Raji (cell line): ENCODE results near the gene KRTAP19-6.

ENCODE experiments used
- POLR2A ChIP-seq: IDR thresholded peaks from 2 replicates; pipeline ENCODE4 v1.6.1; 2011; ENCODE audit warnings: low read depth, low read length, control low read depth; ENCODE audit not compliant: insufficient read depth

KRTAP19-6 gene, protein sequence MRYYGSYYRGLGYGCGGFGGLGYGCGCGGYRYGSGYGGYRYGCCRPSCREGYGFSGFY

DNA sequence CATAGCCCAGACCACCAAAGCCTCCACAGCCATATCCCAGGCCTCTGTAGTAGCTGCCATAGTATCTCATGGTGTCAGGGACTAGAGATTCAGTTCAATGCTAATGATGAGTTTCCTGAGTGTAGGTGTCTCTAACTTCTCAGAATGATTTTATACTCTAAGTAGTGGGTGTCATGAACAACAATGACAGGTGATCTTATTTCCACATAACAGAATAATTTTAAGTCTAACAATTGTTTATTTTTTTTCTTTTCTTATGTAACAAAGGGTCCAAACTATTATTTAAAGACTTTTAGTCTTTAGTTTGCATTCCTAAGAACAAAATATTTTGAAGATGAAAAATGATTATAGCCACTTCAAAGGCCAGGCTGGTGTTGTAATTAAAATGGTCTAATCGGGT lies at the start of gene KRTAP19-6:
KRTAP19-6 (minus strand) TSS at position 101 of the 400 bp plus-strand sequence; CDS start at position 70, 31 bp downstream.
- TF ChIP-seq POLR2A, result no peak

DNA sequence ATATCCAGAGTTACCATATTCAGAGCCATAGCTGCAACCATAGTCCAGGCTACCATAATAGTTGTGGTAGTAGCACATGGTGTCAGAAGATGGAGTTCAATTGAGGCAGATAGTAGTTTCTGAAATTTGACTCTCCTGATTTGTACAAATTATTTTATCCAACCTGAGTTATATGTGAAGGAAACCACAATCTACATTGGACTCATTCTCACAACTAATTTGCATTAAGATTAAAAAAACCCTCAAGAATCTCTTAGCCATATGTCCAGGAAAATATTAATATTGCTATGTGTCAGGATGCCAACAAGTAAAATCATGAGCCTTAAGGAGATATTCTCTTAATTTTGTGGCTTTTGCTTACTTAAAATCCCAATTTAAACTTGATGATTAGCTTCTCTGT lies 48.6 kb upstream of the KRTAP19-6 start, which contains the start of gene KRTAP22-2:
KRTAP22-2 (minus strand) TSS at position 101 of the 400 bp plus-strand sequence.
- TF ChIP-seq POLR2A, result no peak

DNA sequence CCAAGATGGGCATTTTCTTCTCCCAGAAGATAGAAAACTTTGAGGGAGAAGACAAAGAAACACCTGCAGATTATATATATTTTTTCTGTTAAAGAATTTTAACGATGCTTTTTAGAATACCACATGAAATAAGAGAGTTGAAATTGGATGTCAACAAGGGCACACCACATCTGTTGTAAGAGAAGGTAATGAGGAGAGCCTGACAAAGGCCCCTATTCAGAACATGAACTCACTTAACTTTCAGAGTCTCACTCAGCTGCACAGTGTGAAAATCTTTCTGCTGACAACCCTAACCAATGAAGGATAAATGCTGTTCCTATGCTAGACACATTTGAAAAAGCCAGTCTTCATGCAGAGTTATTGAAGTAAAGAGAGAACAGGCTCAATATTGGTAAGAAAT lies 41.2 kb upstream of the KRTAP19-6 start:
- TF ChIP-seq POLR2A, result no peak

DNA sequence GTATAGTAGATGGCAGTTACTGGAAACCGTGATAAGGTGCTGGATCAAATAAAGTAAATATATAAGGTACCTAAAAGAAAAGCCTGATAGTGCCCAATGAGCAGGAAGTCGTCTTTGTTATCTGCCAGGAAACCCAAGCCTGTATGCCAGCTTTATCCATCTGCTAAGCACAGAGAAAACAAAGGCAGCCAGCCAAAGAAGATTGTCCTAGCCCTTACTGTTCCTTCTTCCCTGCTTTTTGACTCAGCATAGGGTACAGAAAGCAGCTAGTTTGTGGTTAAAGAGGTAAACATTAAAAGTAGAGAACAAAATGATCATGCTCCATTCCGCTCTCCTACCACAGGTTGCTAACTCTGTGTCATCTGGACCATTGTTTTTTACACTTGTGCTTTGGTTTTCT lies 38.5 kb upstream of the KRTAP19-6 start:
- no peak for TF ChIP-seq POLR2A

DNA sequence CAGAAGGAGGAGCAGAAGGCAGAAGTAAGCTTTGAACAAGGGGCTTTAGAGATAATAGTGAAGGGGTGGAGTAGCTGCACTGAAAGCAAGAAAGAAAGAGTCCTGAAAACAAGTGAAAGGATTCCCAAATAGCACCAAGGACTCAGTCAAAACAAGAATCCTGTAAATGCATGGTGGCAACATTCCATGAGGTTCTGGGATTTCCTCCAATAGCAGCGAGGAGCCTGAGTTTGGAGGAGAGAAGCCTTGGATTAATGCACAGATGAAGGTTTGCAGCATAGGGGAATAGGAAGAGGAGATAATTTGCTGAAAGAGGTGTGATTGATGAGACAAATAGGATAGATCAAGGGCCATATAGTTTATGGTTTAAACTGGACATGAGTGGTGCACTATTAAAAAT lies 37.7 kb upstream of the KRTAP19-6 start:
- TF ChIP-seq POLR2A, result no peak

DNA sequence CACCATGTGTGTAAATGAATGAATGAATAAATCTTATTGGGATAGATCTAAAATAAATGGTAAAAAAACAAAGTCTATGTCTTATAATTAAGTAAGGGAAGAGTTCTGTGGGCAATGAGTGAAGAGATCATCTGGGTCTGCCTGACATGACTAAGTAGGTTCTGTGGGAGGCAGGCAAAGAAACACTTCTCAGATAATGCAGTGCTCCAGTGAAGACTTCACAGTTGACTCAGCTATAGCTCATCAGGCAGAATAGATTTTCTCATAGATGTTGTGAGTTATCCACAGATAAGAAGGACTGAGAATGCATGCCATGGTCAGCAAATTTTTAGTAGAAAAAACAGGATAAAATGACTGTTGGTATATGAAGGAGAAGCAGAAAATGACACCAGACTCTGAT lies 36.1 kb upstream of the KRTAP19-6 start:
- TF ChIP-seq POLR2A, result no peak

DNA sequence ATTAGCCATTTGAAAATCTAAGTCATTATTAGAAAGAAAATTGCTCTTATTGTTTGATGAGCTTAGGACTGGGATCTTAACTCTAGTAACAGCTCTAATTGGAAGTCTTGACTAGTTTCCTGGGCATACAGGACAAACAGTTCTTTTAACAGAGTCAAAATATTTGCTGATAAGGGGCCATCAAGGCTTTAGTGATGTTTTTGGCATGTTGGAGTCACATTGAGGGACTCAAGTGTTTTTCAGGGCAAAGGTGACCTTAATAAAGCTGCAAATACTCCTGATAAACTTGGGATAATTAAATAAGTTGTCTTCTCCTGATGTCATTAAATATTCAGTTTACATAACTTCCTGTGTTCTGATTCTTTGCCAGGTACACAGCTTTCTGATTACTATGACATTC lies 26.0 kb upstream of the KRTAP19-6 start:
- TF ChIP-seq POLR2A, result no peak

DNA sequence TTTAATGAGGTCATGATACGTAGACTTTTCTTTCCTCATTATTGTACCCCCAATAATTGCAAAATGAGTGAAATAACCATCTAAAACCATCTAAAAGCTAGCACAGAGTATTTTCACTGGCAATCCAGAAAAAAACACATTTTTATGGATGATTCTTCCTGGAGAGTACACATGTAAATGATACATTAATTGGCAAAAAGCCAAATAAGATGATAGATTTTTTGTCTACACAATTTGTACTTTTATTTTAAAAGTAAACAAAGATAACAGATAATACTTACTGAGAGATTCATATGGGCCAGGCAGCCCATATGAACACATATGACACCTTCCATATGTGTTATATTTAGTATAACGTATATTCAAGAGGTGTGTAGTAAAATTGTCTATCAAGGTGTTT lies 22.0 kb upstream of the KRTAP19-6 start:
- TF ChIP-seq POLR2A, result no peak

DNA sequence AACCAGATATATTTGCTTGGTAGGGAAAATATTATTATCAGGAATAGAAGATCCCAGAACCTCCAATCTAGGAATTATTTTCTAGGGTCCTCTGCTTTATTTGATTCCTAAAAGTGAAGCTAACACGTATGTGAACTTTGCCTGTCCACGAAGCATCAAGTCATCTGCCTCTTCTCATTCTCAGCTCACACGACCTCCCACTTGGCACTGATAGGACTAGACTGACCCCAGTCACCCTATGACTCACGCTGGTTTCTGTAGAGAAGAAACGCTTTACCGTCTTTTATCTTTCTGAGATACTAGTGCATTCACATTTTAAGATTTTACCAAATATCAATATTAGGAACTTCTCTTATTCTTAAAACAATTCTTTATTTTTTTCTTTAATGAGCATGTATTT lies 21.4 kb upstream of the KRTAP19-6 start:
- no peak for TF ChIP-seq POLR2A

DNA sequence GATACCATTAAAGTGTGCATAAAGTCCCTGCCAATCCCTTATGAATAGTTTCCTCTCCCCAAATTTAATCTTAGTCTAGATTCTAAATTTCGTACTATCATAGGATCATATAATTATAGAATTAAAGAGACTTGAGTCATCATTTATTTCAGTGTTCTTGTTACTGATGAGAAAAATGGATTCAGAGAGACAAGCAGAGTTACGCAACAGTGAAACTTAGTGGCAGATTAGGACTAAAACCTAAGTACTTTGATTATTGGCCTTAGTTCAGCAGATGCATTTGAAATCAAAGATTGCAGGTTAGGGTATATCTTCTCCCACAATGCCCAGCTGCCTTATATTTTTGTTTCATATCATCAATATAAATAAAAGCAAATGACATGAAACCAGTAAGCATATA lies 20.3 kb upstream of the KRTAP19-6 start:
- no peak for TF ChIP-seq POLR2A

DNA sequence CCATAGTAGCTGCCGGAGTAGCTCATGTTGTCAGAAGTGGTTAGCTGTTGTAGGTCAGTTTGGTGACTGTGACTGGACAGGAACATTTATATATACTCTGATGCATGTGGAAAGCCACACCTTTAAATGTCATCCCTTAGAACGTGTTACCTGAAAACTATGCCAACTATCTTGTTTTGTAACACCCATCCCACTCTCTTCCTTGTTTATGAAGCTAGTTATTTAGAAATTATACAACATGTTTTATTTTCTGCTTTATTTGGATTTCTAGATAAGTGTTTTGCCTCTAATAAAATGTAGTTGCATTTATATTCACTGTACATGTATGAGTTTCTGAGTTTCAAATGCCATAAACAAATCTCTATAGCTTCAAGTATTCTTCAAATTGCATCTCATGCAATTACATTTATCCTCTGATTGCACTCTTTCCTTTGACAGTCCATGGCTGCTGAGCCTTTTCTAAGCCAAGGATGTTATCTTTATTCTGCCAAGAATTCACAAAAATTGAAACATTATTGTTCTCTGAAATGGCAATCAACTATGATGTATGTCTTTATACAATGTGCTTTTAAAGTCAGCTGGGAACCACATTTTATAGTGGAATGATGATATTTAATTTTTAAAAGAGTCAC lies 19.7 kb upstream of the KRTAP19-6 start, which contains the start of gene KRTAP19-7:
KRTAP19-7 (minus strand) TSS at position 51 of the 632 bp plus-strand sequence; CDS start at position 26, 25 bp downstream.
- TF ChIP-seq POLR2A, result no peak

DNA sequence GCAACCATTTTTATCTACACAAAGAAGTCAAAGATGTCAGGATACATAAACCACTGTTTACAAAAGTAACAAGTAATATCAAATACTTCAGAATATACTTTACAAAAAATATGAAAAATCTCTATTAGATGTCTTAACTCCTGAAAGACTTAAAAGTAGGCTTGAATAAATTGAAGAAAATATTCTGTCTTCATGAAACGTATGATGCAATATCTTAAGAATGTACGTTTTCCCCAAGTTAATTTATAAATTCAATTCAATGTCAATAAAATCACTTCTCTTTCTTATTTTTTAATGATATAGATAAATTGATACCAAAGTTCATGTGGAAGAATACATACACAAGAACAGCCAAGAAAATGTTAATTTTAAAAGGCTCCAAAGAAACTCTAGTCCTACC lies 13.4 kb upstream of the KRTAP19-6 start:
- no peak for TF ChIP-seq POLR2A

DNA sequence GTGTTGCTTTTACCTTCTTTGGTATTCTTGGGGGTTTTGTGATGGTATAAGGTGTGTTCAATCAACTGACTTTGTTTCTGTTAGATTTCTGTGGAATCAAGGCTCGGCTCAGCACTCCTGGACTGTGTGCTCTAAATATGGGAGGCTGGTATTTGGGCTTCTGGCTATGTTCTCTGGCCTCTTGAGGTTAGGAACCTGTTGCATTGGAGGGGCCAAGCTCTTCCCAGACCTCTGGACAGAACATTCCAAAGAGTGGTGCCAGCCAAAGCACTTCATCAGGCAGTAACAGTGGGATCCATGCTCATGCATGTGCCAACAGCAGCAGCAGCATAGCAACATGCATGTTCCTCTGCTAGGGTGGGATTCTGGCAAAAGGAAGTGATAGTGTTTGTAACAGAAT lies 11.1 kb upstream of the KRTAP19-6 start:
- TF ChIP-seq POLR2A, result no peak

DNA sequence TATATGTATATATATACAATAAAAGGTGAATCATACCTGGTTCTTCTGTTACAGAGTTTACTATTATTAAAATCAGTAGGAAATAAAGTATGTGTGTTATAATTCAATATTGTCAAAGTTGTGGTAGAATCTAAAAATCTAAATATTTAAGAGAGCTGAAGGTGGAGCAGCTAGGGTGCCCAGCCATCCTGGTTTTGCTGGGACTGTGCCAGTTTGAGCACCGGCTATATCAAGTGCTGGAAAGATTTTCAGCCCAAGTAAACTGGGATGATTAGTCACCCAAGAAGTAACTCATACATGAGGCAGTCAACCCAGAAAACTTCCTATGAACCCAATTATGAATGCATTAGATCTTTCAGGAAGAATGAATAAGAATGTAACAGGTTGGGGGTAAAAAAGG lies 22.8 kb downstream of the KRTAP19-6 start:
- no peak for TF ChIP-seq POLR2A

DNA sequence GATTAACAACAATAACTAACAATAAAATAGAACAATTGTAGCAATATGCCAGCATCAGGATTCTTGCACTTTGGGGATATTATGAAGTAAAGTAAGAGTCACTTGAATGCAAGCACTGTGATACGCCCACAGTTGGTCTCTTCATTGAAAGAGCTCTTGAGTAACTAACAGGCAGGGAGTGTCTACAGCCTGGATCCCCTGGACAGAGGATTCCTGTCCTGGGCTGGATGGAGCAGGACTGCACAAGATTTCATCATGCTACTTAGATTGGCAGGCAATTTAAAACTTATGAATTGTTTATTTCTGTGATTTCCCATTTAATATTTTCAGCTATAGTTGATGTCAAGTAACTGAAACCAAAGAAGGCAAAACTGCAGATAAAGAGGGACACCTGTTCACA lies 26.0 kb downstream of the KRTAP19-6 start:
- no peak for TF ChIP-seq POLR2A

DNA sequence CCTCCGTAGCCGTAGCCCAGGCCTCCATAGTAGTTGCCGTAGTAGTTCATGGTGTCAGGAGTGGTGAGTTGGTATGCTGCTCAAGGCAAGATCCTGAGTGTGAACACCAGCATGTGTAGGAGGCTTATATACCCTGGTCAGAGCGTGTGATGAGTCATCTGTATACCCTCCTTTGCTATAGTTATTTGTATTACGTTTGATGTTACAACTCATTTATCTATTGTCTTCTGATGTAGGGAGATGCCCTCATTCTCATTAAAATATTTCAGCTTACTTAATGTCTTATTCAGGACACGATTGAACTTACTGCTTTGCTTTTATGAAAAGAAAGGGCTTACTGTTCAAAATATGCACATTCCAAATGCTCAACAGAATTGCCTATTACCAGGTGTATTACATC lies 39.6 kb downstream of the KRTAP19-6 start, which contains the start of gene KRTAP19-5:
KRTAP19-5 (minus strand) TSS at position 101 of the 400 bp plus-strand sequence; CDS start at position 50, 51 bp downstream.
- no peak for TF ChIP-seq POLR2A

DNA sequence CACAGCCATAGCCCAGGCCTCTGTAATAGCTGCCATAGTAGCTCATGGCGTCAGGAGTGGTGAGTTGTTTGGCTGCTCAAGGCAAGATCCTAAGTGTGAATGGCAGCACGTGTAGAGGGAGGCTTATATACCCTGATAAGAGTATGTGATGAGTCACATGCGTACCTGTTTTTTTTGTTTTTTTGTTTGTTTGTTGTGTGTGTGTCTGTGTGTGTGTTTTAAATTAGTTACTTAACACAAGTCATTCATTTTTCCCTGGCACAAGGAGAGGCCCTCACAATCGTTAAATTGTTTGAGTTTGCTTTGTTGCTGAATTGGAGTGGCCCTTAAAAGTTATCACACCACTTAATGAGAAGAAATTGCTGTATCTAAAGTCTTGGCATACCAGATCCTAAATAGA lies 44.6 kb downstream of the KRTAP19-6 start, which contains the start of gene KRTAP19-4:
KRTAP19-4 (minus strand) TSS at position 101 of the 400 bp plus-strand sequence; CDS start at position 46, 55 bp downstream.
- no peak for TF ChIP-seq POLR2A

DNA sequence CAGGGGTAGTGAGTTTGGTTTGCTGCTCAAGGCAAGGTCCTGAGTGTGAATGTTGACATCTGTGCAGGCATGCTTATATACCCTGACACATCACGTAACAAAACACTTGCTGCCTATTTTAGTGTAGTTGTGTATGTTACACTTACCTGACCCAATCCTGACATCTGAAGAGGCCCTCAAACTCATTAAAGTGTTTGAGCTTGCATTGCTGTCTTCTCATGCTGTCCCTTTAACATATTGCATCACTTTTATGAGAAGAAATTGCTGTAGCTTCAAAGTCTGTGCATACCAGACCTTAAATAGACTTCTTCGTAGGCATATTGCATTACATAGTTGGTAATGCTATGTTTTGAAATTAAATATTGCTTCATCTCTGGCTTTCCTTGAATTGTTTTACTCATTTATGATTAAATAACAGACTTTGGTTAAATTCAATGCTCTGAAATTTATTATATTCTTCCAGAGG lies 49.7 kb downstream of the KRTAP19-6 start, which contains the start of gene KRTAP19-3:
KRTAP19-3 (minus strand) TSS at position 51 of the 466 bp plus-strand sequence. CDS start 56 bp downstream, outside the sequence.
- no peak for TF ChIP-seq POLR2A
